Kidney capillary endothelial cell (primary cell): ENCODE data around the gene TTC17.
A peak's percentile ranks its signal among the peaks of the same experiment; 100 is the strongest.
"Not testable (repeated sequence)": the region's sequence is repeated elsewhere in the genome, so short reads cannot be mapped to it uniquely, and the experiment has no call there.

Experiments
- DNase-seq: peaks from one replicate; pipeline ENCODE4 v3.0.0-alpha.2; 2018; ENCODE audit warnings: low spot score

Gene TTC17

DNA sequence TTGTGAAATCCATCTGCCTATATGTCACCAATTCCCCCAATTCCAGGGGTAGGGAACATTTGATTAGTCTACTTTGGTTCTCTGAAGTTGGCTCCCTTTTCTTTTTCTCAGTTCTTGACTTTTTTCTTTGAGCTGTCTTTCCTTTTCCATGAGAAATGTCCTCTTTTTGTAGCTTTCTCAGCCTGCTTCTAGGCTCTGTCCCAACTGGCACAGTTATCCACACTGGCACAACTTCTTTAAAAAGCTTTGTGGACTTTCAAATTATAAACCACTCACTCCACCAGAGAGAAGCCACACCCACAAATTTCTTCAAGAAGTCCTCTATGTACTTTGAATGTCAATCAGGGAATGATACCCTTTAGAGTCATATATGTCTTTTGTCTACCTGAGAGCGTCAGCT lies 100.5 kb downstream of the TTC17 start:
- DNase-seq, result no peak

DNA sequence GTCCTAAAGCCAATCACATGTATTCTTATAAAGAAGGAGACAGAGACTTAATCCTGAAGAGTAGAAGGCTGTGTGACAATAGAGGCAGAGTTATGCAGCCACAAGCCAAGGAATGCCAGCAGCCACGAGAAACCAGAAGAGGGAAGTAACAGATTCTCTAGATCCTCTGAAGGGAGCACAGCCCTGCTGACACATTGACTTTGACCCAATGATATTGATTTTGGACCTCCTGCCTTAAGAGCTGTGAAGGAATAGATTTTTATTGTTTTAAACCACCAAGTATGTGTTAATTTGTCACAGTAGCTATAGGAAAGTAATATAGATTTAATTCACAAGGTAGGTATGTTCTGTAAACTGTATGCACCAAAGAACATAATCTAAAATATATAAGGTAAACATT lies 103.6 kb downstream of the TTC17 start:
- no peak for DNase-seq

DNA sequence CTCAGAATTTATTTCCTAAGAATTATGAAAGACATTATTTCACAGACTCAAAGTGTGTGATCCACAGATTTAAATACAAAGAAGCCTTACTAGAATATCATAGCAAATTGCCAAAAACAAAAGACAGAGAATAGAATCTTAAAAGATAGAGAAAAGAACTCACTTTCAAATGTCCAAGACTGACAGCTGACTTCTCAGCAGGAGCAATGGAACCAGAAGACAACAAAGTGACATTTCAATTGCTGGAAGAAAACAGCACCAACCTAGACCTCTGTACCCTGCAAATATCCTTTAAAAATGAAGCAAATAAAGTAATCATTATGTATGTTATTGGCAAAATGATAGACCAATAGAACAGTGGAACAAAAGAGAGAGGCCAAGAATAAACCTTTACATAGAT lies 109.2 kb downstream of the TTC17 start:
- DNase-seq, result no peak

DNA sequence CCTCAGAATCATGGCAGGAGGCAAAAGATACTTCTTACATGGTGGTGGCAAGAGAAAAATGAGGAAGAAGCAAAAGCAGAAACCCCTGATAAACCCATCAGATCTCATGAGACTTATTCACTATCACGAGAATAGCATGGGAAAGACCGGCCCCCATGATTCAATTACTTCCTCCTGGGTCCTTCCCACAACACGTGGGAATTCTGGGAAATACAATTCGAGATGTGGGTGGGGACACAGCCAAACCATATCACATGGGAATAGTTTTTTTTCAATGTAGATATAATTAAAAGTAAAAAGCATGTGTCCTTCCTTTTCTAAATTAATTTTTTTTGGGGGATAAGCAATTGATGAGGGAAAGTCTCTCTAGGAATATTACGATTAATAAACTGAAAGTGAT lies 118.8 kb downstream of the TTC17 start:
- DNase-seq, result not testable (repeated sequence)

DNA sequence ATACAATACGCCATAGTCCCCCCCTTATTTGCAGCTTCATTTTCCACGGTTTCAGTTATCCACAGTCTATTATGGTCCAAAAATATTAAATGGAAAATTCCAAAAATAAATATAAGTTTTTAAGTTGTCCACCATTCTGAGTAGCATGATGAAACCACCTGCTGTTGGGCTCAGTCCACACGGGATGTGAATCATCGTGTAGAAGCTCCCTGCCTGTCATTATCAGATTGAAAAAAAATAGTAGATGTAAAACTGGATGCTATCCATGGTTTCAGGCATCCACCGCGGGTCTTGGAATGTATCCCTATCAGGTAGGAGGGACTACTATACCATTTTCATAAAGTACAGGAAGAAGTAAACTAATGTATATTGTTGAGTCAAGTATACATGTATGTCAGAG lies 127.4 kb downstream of the TTC17 start:
- DNase-seq, result no peak

DNA sequence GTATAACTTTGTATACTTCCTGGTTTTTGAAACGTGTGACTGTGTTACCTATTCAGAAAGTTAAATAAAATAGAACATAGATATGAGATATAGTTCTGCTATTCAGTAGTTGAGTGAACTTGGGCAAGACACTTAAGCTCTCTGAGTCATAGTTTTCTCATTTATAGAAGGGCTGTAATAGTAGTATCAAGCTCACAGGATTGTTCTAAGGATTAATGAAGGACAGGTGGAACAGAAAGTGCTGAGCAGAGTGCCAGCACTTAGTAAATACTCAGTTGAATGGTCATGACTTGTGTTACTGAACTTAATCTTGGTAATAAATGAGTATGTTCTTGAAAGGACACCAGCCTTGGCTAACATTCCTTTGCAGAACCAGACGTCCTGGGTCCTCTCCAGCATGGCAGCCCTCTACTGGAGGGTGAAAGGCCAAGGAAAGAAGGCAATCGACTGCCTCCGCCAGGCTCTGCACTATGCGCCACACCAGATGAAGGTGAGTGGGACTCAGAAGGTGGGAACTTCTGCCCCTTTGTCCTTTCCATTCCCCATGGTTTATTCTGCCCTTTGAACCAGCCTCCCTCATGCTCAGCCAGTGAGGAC lies 131.2 kb downstream of the TTC17 start:
- DNase-seq, result no peak

DNA sequence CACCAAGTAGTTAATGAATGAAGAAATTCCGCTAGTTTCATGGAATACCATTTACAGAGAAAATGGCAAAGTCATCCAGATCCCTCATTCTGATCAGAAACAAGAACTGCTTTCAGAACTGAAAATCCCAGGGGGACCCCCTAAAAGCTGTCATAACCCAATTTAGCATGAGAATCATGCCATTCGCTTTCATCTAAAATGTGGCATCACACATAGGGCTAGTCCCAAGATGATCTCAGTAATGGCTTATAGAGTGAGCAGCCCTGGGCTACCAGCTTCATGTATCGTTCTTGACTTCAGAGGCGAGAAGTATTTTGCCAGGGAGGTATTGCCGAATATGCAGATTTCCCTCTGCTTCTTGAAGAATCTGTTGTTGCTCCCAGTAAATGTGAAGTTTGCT lies 134.0 kb downstream of the TTC17 start:
- DNase-seq, result no peak

DNA sequence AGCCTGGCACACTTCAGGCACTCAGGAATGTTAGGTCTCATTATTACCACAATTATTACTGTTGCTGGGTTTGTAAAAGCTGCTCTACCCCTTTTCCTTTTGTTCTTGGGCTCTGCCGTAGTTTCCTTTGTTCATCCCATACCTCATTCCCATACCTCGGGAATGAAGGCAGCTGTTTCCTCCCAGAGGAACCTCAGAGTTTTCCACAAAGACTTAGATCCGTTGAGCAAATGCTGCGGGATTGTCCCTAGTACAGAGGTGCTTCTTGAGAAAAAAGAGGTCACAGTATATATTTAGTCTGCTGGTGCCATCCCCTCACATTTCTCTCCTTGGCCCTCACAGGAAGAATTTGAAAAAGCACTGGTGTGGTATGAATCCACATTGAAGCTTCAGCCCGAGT lies 134.7 kb downstream of the TTC17 start:
- no peak for DNase-seq

DNA sequence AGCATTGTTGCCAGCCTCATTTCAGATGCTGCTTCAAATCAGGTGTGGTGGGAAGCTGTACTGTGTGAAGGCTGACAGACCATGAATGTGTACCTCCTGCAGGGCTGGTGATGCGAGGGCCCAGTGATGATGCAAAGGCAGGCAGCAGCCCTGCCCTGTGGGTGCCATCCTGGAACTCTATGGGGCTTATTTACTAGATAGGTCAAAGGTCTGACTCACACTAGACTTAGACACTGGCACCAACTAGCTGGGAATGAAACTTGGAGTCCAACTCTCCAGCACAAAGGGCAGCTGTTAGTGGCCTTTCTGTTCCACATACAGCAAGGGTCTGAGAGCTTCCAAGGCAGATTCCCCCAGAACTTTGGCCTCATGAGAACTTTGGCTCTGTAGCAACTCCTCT lies 138.4 kb downstream of the TTC17 start:
- DNase-seq, result no peak

DNA sequence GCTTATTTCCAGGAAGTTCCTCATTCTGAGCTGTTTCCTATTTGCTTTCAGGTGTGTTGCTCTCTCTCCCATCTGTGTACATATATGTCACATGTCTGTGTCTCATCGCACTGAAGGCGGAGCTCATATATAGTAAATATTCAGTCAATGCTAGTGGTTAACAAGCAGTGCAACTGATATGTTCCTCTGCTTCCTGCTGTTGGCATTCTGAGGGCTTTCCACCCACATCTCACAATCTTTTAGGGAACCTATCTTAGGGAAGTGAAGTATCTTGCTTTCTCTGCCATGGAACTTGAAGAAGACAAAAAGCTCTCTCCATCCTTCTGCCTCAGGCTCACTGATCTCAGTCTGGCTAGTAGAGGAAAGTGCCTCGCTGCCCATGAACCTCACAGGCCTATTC lies 139.8 kb downstream of the TTC17 start:
- no peak for DNase-seq

DNA sequence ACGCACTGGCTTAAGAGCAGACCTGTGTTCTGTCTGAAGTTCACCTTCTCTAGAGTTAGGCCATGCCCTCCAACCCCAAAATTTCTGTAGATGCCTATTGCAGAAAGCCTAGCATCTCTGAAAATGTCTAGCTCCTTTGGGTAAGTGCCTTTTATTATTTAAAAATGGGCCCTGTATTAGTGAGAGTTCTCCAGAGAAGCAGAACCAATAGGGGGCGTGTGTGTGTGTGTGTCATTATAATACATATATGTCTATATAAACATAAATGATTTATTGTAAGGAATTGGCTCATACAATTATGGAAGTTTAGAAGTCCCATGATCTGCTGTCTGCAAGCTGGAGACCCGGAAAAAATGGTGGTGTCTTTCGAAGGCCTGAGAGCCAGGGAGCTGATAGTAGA lies 144.7 kb downstream of the TTC17 start:
- no peak for DNase-seq

DNA sequence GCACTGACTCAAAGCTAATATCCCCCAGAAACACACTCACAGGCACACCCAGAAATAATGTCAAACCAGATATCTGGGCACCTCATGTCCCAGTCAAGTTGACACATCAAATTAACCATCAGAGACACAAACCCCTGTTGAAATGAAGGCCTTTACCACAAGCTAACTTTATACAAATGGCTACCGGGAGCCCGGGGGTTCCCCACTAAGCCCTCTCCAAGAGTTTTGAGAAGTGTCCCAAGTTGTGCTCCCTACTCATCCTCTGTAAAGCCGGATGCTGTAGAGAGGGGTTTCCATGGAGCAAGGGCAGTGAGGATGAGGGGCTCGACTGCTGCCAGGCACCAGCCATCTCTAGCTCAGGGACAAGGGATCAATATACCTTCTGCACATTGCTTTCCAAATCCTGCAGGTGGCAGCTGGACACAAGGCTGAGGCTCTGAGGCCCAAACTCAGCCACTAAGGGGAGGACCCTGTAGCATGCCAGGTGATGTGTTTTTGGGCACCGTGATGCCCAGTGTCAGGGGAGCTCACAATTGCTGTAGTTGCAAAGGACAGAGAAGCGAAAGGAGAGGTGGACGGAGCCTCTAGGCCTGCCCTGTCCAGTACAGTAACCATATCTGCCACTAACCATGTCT lies 145.7 kb downstream of the TTC17 start:
- no peak for DNase-seq

DNA sequence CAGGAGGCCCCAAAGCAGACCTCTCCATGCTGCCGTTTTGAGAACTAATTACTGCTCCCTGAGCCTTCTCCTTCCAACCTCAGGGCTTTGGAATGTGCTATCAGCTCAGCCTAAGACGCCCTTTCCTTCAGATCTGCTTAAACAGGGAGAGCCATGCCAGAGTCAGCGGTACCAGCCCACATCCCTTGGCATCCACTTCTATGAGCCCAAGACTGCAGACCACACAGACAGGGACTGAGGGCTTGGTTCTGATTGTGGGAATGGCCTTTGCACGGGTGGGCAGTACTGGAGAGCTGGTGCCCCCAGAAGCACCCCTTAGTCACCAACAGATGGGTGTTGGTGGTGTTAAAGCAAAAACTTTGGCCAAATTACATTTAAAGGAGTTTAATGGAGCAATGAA lies 146.5 kb downstream of the TTC17 start:
- DNase-seq, result no peak

DNA sequence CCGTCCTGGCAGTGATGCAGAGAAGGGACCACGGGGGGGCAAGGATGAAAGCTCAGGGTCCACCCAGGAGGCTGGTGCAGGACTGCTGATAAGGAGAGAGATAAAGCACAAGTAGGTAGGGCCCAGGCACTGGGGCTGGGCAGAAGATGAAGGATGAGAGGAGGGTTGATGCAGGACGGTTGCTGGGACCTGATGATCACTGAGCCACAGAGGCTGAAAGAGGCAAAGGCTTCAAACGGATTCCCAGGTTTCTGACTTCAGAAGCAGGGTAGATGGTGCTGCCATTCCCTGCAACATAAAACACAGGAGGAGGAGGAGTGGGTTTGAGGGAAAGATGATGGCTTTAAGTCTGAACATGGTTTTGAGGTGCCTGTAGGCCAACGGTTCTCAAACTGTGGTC lies 148.5 kb downstream of the TTC17 start:
- DNase-seq, result no peak

DNA sequence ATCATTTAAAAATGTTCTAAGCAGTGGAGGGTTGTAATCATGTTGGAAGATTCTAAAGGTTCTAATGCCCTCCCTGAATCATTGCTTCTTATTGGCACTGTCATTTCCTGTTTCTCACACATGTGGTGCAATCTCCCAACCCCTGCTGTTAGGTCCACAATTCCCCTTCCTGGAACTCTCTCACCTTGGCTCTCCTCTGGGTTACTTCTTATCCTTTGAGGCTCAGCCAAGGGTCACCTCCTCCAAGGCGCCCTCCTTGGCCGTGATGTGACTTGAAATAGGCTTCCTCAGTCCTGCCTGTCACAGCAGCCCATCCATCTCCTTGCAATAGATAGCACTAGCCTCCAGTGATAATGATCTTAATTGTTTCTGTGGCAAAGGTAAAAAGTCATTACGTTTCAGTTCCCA lies 149.8 kb downstream of the TTC17 start:
- DNase-seq, result peak; percentile 36

DNA sequence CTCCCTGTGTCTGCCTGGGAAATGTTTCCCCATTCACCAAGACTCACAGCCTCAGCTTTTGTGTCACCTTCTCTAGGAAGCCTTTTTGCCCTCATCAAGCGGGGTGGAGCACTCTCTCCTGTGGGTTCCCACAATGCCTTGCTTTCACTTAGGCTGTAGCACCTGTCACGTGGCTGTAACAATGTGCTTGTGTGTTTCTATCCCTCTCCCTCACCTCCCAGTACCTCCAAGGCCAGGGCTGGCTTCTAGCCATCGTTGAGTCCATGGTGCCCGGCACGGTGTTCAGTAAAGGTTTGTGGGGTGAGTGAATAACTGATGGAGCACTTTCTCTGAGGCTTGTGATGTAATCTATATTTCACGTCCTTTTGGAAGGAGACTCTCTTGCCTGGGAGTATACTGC lies 153.2 kb downstream of the TTC17 start:
- no peak for DNase-seq

DNA sequence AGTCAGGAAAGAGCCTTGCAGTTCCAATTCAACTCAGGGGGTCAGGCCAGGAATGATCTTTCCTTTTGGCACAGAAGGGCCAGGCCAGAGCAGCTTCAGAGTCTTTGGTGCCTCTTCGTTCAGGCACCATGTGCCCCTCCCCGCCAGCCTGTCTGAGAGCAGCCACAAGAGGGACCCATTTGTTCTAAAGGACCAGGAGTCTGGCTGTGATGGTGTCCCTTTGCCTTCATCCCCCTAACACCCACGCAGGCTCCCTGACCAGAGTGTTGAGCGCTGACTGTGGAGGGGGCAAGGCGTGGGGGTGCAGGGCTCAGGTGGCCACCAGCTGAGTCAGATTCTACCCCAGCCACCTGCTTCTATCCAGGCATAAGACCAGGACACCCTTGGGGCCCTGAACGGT lies 156.4 kb downstream of the TTC17 start:
- no peak for DNase-seq

DNA sequence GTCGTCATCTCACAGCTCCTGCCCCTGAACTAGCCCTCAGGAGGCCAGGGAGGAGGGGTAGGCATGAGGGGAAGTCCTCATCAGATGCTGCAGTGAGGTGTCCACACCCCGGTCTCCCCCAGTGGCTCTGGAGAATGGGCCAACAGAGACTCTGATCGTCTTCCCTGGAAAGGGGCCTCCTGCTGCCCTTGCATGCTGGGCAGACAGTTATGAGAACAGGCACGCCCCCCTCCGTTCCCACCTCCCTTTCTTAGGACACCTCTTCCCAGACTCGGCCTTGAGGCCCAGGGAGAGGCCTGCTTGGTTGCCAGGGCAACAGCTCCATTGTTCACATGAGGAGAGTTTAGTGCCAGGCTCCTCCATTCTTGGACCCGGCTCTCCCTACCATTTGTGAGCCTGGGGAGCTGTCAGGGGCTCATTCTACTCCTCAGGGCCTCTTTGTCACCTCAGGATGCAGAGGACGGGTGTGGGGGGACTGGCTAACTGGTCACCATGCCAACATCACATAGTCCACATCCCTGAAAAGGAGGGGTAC lies 157.7 kb downstream of the TTC17 start:
- no peak for DNase-seq

DNA sequence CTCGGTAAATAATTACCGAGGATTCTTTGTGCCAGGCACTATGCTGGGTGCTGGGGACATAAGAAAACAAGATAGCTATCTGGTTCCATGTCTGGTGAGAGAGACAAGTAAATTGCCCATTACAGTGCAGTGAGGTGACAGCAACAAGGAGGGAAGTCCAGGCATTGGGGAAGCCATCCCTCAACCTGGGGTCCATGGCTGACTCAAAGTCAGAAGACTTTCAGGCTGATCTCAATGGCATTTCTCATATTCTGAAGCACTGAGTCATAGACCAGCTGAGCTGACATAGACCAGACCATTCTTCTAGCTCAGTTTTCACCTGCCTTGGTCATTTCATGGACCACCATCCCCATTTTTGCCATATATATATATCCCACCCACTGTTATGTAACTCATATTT lies 158.8 kb downstream of the TTC17 start:
- DNase-seq, result no peak

DNA sequence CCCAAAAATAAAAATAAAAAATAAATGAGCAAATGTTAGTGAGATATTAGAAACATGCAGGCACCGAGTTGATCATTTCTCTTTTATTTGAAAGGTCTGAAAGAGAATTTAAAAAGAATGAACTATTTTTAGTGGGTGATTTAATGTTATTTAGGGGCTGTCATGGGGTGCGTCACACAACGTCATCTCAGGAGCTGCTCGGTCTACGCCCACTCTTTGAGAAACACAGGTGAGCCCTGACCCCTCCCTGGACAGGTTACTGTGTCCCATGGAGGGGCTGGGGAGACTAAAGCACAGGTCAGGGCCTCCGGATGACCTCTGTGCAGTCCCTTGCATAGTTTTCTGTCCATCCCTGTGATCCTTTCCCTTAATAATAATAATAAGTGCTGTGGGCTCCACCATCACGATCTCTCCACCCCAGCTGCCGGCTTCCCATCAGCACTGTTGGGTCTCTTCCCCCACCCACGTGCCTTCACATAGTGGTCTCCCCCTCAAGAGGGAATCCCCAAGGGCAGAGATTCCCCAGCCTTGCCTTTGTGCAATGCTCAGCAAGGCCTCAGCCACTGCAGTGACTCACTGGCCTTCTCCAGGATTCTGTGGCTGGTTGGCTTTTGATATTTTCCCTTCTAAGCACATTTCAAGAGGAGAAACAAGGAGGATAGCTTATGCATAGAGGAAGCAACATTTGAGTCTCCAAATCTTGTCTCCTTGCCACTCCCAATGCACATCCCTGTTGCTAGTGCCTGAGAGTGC lies 159.9 kb downstream of the TTC17 start:
- DNase-seq, result no peak

DNA sequence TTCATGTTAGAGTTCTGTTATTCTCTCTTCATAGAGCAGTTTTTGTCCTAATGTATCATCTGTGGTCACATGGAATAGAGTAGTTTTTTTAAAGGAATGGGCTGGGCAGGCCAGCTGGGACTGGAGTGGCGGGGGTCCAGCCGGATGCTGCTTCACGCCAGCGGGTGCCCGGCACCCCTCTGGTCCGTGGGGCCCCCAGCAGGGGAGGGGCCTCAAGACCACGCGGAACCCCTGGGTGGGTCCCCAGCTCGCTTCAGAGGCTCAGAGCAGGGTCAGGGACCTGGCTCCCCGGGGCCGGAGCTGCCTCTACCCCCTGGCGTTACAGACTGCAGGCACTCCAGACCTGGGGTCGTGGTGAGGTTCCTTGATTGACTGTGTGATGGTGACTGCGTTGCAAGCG lies 162.8 kb downstream of the TTC17 start:
- DNase-seq, result no peak

DNA sequence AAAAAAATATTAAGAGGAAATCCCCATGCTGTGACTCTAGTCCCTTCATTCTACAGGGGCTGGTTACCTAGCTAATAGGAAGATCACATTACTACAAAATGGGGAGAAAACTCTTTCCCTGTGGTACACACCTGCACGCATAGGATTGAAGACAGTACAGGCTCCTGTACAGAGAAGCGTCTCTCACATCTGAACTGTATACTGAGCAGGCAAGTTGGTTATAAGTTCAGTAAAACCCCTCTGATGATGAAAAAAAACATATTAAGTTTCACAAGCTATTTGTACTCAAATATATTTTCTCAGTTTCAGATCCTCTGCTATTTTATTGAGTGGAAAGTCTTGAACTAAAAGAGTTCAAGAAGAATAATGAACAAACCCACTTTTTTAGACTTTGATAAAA lies 164.9 kb downstream of the TTC17 start:
- DNase-seq, result no peak

DNA sequence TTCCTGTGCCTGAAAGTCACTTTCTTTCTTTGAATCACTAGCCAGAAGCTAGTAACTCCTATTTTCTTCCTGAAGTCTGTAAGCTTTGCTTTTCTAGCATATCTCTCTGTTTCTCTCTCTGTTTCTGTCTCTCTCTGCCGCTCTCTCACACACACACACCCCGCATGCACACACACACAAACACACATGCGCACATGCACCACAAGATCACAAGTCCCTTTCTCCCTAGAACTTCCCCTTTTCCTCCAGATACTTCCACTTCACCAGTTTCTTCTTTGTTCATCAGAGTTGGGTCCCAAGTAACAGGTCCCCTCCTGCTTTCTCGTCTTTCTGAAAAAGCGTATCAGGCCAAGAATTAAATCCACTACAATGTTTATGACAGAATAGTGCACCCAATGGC lies 173.3 kb downstream of the TTC17 start:
- no peak for DNase-seq
